HG02884 (cell line): Measurements from ENCODE around the gene EIF6.
"Not testable (repeated sequence)": the region's sequence is repeated elsewhere in the genome, so short reads cannot be mapped to it uniquely, and the experiment has no call there.

Source experiments
- ATAC-seq: cut with Tn5 transposase; IDR thresholded peaks from one replicate; pipeline ENCODE4 v1.9.1; 2021; ENCODE audit warnings: mild to moderate bottlenecking, moderate library complexity; ENCODE audit not compliant: unreplicated experiment

The EIF6 gene

DNA sequence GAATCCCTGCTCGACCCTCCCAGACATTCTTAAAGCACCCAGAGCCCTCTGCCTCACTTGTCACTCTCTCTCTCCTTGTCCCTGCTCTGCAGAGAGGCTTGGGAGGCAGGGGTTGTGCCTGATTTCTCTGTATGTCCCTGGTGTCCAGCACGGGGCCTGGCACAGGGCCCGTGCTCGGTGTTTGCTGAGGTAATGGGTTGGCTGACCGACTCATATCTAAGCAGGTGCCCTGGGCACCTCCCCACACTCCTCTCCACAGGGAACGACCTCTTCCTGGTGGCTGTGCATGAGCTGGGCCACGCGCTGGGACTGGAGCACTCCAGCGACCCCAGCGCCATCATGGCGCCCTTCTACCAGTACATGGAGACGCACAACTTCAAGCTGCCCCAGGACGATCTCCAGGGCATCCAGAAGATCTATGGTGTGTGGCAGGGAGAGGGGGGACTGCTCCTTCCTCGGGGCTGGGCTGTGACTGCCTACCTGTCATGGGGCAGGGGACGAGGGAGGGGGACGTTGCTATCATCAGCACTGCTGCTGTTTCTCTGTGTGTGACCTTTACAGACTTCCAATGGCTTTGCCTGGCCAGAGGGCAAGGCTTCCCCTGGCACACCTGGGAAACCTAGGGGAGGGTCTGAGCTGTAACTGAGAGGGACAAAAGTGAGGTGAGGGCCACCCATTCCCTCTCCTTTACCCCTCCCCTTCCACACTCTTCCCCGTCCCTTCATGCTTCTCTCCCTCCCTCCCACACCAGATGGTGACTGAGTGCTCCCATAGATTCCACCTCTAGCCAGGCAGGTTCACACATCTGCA, 20.8 kb downstream of the EIF6 start:
- no peak for ATAC-seq

GRCh38 chr20:35262731-35263531, 21.6 kb downstream of the EIF6 start:
- ATAC-seq, result not testable (repeated sequence)

DNA sequence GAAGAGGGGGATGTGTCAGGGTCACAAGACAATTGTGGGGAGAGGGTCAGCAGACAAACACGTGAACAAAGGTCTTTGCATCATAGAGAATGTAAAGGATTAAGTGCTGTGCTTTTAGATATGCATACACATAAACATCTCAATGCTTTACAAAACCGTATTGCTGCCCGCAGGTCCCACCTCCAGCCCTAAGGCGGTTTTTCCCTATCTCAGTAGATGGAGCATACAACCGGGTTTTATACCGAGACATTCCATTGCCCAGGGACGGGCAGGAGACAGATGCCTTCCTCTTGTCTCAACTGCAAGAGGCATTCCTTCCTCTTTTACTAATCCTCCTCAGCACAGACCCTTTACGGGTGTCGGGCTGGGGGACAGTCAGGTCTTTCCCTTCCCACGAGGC, 22.3 kb downstream of the EIF6 start:
- not testable (repeated sequence) for ATAC-seq

DNA sequence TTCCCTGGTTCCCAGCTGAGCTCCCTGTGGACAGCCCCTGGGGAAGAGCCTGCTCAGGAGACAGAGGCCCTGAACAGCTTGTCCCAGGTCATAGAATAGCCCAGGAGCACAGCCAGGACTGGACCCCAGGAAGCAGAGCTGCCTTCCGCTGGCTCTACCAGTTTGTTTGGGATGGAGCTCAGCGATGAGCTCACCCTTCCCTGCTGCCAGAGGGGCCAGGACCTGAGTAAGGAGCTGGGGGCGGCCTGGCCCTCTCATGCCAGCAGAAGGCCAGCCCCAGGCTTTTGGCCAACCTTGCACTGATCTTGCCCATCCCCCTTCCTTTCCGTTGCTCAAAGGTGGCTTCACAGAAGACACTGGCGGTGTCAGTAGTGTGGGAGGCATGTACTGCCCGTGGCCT, 24.1 kb downstream of the EIF6 start:
- ATAC-seq, result no peak

GRCh38 chr20:35257175-35257909, 27.2 kb downstream of the EIF6 start:
- ATAC-seq, result no peak

DNA sequence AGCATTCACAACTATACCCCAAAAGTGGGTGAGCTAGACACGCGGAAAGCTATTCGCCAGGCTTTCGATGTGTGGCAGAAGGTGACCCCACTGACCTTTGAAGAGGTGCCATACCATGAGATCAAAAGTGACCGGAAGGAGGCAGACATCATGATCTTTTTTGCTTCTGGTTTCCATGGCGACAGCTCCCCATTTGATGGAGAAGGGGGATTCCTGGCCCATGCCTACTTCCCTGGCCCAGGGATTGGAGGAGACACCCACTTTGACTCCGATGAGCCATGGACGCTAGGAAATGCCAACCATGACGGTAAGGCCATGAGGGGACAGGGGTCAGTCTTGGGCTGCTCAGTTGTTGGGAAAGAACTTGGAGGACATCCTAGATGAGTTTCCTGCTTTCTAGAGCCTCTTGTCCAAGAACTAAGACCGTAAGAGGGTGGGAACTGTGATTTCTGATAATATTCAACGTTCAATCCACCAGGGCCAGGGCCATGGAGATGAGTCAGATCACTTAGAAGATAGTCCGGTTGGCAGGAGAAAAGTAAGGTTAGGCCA, 30.0 kb downstream of the EIF6 start:
- ATAC-seq, result no peak

DNA sequence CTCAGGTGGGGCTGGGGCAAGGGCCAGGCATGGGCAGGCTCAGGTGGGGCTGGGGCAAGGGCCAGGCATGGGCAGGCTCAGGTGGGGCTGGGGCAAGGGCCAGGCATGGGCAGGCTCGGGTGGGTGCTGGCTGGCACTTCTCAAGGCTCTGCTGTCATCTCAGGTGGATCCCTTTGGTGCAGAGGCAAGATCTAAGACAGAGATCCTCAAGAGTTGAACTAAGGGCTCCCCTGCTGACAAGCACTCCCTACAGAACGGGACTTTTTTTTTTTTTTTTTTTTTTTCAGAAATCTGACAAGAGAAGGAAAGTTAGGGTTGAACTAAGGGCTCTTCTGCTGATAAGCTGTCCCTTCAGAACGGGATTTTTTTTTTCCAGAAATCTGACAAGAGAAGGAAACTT, 31.6 kb downstream of the EIF6 start:
- no peak for ATAC-seq

DNA sequence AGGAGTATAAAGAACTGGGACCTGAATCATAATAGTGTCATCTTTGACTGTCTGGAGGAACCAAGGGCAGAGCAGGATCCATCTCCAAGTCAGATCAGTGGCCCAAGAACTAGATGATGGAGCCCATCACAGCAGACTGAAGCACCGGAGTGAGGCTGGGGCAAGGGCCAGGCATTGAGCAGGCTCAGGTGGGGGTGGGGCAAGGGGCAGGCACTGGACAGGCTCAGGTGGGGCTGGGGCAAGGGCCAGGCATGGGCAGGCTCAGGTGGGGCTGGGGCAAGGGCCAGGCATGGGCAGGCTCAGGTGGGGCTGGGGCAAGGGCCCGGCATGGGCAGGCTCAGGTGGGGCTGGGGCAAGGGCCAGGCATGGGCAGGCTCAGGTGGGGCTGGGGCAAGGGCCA, 32.0 kb downstream of the EIF6 start:
- not testable (repeated sequence) for ATAC-seq

DNA sequence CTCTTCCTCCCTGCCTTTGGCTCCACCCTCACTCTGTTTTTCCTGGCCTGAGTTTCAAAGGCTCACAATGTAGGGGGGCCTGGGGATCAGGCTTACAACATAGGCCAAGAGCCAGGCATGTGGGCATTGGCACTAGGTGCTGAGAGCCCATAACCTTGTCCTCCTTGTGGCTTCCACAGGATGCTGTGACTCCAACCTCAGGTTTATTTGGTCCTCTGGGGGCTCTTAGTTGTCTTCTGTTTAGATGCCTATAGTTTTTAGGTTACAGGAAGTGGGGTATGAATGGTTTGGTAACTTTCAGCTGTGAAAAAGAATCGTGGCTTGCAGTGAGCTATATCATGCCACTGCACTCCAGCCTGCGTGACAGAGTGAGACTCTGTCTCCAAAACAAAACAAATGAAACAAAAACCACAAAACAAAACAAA, 32.5 kb downstream of the EIF6 start:
- no peak for ATAC-seq

DNA sequence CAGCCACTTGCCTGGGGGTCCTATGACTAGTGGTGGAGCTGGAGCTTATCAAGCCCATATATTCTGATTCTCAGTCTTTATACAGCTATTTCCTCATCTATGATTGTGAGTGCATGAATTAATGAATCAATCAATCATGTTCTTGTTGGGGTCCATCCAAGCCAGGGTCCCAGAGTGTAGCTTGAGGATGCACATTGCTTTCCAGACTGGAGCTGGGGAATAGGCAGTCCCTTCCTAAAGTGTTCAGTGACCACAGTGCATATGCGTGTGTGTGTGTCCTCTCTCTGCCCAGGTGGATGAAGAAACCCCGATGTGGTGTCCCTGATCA, 33.0 kb downstream of the EIF6 start:
- no peak for ATAC-seq

GRCh38 chr20:35248641-35249475, 35.7 kb downstream of the EIF6 start:
- ATAC-seq, result no peak

- no peak for ATAC-seq
These were observed 37.8 kb downstream of the EIF6 start for GRCh38 chr20:35246723-35247122.

DNA sequence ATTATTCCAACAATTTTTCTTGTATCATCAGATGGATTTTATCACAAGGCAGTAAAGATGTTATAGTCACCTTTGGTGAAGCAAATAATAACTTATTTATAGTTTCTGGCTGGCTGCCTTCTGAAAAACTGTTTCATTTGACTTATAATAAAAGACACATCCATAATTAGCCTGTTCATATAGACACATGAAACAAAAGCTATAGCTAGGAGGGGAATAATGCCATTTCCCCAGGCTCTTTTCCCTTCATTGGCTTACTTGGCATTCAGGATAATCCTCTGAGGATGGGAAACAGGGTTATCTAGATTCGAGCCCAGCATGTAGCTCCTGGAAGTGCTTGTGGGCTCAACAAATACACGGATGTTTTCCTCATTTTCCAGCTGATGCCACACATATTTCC, 40.6 kb downstream of the EIF6 start:
- ATAC-seq, result no peak

GRCh38 chr20:35243317-35243716, 41.3 kb downstream of the EIF6 start:
- ATAC-seq, result no peak

DNA sequence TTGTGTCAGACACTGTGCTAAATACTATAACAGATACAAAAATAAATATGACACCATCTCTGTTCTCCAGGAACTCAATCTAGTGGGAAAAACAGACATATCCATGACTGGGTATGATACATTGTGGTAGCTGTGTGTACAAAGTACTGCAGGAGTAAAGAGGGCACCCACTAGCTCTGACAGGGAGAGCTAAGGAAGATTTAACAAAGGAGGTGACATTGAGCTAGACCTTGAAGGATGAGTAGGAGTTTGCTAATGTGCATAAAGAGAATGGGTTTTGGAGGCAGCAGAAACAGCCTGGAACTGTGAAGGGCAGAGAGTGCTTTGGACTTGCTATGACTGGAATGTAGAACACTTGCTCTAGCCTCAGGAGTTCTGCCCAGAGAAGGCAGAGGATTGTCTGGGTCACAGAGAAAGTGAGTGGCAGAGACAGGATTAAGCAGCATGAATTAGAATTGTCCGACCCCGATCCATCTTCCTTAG, 43.7 kb downstream of the EIF6 start:
- no peak for ATAC-seq

GRCh38 chr20:35240083-35240810, 44.3 kb downstream of the EIF6 start:
- no peak for ATAC-seq

GRCh38 chr20:35238735-35239134, 45.8 kb downstream of the EIF6 start:
- ATAC-seq, result no peak

- ATAC-seq, result no peak
These were observed 46.4 kb downstream of the EIF6 start for GRCh38 chr20:35238170-35238569.

DNA sequence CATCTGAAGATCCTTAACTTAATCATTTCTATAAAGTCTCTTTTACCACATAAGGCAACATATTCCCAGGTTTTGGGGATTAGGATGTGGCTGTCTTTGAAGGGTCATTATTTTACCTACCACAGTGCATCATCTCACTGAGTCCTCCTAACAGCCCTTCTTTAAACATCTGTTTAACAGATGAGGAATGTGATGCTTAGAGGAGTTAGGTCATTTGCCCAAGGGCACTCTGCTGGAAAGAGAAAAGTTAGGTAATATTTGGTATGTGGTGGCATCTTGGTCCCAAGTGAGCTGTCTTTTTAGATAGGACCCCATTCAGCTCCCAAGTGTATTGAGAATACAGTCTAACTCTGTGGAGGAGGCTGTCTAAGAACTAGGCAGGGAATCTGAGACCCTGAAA, 47.1 kb downstream of the EIF6 start:
- no peak for ATAC-seq

DNA sequence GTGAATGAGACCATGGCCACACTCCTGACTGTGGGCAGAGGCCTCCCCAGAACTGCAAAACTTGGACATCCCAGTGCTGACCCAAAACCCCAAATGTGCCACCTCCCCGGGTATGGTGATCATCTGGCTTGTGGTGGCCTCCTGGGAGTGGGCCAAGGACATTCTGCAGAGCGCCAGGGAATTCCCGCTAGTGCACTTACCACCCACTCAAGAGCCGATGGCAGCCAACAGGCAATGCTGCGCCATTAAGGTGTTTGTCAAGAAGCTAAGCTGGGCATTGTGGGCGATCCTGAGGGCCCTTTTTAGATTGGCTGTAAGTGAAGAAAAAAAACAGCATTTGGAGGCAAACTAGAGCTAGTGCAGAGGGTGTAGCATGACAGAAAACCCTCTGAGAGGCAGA, 48.7 kb downstream of the EIF6 start:
- ATAC-seq, result no peak
